Testis (tissue), 2 donors: ENCODE results near the gene KRTAP19-8.

ENCODE experiments used
- POLR2A ChIP-seq: fragments of 450-650 bp; IDR thresholded peaks from one replicate; pipeline ENCODE4 v1.6.1; 2017; ENCODE audit warnings: antibody characterized with exemption, mild to moderate bottlenecking, moderate library complexity
- TF ChIP-seq, protein P1 (sequence below), 3 experiments: fragments of 450-650 bp in 2 of 3; fragments of 200-600 bp in 1 of 3; sonication (generic) in 1 of 3; IDR thresholded peaks; one replicate each; pipeline ENCODE4 v1.5.1; 2016 to 2019; ENCODE audit warnings: antibody characterized with exemption in 3 of 3, mild to moderate bottlenecking in 2 of 3, moderate library complexity in 1 of 3

- TF ChIP-seq, protein P1, sequence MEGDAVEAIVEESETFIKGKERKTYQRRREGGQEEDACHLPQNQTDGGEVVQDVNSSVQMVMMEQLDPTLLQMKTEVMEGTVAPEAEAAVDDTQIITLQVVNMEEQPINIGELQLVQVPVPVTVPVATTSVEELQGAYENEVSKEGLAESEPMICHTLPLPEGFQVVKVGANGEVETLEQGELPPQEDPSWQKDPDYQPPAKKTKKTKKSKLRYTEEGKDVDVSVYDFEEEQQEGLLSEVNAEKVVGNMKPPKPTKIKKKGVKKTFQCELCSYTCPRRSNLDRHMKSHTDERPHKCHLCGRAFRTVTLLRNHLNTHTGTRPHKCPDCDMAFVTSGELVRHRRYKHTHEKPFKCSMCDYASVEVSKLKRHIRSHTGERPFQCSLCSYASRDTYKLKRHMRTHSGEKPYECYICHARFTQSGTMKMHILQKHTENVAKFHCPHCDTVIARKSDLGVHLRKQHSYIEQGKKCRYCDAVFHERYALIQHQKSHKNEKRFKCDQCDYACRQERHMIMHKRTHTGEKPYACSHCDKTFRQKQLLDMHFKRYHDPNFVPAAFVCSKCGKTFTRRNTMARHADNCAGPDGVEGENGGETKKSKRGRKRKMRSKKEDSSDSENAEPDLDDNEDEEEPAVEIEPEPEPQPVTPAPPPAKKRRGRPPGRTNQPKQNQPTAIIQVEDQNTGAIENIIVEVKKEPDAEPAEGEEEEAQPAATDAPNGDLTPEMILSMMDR (IDR thresholded peaks at IDR 0.05) = no peak
- no peak for TF ChIP-seq POLR2A
These were observed 34.8 kb downstream of the KRTAP19-8 start for GRCh38 chr21:31003471-31003870.
